LoVo (cell line): ENCODE measurements around the gene MR1.

Experiments used
- DNase-seq: peaks from one replicate; pipeline ENCODE4 v3.0.0-alpha.2; 2016; ENCODE audit warnings: low spot score

The MR1 gene

DNA sequence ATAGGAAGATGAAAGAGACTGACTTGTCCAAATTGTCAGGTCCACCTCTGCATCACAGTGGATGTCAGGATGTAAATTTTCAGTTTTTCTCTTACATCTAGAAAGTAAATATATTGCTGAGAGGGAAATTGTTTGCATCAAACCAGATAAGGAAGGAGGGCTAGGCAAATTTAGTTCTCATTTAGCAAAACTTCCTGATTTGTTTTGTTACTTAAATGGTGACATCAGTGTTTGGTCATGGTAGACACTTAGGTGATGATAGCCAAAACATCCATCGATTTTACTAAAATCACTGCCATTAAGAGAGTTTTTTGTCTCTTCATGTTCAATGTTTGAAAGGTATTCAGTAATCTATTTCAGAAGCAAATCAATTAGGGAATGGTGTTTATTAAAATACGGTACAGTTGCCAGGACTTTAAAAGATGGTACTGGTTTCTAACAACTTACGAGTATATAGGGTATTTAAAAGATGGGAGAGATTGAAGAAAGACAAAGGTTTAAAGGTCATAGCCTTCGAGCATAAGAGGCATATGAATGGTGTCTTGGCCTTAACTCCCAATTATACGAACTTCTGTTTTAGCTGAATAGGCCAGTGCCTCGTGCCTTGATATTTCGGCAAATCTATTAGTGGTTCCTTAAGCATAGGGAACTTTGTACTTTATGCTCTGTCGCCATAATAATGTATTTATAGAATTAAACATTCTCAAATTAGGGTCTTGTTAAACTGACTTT, 57.7 kb downstream of the MR1 start:
- DNase-seq, result no peak

DNA sequence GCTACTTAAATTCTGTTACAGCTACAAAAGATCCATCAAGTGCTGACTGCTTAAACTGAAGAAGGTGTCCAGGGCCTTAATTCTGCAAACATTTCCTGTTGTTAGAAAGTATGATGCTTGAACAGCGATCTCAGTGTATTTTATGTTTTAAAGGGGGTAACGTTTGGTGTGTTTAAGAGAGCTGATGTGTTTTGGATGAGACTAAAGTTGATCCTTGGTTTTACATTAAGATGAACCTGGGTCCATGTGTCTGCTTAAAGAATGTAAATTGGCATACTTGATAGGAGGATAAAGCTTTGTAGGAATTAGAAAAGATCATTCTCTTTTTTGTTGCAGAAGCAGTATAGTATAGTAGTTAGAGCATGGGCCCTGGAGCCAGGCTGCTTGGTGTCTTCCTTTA, 58.3 kb downstream of the MR1 start:
- no peak for DNase-seq

DNA sequence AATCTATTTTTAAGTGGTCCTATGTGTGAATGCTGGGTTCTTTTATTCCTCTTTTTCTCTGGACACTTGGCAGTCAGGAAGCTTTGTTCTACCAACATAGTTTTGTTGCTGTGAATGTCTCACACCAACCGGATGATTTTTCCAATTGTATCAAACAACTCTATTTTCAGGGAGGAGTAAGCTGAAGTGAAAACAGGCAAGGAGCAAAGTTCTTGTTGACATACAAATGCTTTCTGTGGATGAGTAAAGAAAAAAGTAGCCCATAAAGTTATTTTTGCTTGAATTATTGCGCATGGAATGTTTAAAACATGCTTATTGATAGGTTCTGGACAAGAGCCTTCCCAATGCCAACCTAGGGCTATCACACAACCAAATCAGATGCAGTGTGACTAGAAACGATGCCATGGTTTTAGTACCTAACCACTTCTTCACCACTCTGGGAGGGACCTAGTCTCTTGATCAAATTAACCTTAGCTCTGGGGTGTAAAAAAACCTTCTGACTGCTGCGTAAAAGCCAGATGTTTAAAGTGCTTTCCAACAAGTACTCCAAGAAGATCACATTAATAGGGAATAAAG, 59.2 kb downstream of the MR1 start:
- no peak for DNase-seq

DNA sequence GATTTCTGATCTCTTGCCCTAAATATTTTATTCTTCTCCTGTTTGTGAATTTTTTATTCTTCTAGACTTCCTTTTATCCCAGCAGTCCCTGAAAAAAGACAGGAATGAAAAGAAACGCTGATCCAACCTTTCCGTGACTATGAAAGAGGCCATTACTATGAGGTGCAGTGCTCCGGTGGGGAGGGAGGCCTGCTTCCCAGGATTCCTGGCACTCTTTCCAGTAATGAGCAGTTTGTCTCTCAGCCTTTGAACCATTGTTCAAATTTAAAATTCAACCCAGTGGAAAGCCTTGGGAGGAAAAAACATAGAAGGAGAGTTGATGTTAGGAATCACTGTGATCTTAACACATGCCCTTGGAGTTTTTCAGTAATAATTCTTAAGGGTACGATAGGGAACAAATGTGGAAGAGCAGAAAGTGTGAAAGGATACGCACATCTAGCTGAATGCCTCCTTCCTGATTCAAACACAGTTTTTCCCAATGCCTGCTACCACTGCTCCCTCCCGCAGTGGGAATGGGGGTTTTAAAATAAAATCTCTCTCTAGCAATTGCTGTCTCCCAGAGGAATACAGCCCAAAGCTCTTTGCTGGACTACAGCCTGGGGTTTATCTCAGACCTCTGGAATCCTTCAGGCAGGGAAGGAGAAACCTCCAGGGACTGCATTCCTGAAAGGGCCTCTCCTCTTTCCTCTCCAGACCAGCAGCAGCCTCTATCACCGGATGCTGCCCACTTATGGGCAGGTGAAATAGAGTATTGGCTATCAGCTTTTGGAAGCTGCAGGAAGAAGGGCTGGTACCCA, 60.8 kb downstream of the MR1 start:
- DNase-seq, result no peak

DNA sequence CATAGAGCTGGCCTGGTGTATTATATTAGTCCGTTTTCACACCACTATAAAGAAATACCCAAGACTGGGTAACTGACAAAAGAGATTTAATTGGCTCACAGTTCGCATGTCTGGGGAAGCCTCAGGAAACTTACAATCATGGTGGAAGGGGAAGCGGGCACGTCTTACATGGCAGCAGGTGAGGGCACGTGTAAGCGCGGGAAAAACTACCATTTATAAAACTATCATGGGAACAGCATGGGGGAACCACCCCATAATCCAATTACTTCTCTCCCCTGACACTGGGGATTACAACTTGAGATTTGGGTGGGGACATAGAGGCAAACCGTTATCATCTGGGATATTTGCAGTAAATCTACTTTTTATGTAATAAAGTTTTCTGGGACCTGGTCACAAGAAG, 61.5 kb downstream of the MR1 start:
- DNase-seq, result no peak

DNA sequence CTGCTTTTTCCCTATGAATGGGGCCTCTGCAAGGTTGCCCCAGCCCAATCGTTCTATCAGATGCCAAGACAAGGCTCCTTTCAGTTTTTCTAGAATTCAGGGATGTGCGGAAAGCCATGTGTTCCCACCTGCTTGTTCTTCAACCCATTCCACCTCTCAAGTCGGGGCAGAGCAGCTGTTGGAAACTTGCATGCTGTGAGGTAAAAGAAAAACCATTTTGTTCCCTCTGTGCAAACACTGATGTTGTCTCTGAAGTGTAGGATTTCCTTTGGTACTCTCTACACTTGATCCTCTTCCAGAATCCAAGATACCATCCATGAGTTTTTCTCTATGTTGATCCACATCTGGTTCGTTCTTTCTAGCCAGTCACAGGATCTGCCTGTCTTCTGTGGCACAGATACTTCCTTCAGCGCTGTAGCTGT, 62.0 kb downstream of the MR1 start:
- DNase-seq, result no peak

DNA sequence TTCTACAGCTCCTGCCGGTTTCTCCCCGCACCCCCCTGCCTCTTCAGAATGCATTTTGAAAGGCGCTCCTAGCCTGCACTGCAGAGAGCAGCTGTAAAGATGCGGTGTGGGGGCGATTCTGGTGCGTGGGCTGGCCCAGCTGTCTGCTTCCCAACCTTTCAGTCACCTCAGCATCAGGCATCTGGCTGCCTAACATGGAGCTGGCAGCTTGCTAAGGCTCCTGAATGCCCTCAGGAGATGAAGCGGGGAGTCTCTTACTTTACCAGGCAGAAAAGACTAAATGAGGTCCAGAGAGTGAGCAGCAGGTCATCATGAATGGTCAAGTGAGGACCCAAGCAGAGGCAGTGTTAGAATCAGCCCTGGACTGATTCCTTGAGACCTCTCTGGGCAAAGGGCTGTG, 63.5 kb downstream of the MR1 start:
- DNase-seq, result no peak

DNA sequence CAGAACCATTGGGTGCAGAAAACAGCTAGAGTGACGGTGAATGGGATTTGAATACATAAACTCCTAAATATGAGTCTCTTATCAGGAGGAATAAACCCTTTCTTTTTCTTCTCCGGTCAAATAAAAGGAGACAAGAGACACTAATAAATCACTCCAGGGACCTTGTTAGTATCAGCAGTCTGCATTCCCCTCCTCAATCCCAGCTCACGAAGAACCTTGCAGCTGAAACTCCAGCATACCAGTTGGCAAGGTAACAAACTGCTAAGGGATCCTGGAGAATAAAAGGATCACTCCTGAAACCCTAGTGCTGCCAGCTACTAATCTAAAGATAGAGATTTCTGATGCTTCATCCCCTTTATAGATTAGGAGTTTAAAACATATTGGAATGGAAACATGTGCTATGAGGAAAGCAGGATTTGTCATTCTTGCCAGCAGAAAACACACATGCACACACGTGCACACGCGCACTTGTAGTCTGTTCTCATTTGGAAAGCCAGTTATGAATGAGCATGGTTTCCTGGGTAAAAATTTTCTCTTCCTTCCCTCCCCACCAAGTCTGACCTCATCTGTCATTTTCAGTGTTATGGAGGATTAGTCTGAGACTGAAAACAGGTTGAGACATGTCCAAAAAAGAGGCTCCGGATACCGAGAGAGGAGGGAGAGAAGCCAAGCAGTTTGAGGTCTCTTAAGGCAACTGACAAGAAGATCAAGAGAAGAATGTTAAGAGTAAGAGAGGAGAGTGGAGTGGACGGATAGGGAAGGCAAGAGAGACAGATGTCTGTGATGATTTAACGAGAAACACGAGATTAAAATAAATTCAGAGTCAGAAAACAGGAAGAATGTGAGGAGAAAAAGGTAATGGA, 65.6 kb downstream of the MR1 start:
- DNase-seq, result no peak

DNA sequence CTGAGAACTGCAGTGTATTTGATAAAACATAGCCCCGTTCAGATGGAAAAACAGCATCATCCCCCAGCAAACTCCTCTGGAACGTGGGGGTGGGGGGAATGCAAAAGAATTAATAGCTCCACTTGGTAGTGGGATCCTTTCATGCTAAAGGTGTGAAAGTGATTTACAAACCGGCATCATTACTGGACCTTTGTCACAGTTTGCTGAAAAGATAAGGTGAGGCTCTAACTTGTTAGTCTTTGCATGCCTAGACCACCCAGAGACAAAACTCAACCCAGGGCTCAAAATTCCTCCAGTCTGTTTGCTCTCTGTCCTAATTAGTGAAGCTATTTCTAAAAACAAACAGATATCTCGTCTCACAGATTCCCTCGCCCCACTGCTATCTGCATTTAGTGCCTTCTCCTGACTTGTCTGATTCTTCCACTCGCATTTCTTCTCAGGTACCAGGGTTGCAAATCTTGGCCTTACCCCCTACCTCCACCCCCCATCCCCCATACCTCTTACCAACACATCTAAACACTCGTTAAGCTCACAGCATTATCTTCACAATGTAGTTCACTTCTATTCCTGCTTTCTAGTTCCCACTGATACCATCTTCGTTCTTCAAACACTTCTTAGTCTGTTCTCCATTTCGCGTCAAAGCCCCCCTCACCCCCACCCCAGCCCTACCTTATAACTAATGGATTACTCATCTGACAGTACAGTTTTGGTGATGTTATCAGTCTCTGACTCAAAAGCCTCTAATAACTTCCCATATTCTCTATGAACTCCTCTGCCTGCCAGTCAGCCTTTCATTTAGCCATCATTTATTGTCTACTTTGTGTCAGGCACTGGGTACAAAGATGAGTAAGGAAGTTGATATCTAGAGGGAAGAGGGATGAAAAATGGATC, 66.5 kb downstream of the MR1 start:
- no peak for DNase-seq

DNA sequence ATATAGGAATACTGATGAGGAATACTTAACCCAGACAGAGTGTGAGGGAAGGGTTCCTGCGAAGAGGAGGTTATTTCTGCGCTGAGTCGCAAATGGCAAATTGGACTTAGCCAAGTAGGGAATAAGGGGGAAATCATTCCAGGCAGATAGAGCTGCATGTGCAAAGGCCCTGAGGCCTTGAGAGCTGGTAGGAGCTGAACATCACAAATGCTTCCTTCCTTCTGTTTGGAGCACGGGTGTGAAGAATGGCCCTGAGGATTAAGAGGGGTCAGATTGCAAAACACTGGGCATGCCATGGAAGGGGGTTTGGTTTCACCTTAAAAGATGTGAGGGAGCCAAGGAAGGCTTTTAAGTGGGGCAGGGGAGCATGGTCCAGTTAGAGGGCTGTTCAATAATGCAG, 67.2 kb downstream of the MR1 start:
- DNase-seq, result no peak

DNA sequence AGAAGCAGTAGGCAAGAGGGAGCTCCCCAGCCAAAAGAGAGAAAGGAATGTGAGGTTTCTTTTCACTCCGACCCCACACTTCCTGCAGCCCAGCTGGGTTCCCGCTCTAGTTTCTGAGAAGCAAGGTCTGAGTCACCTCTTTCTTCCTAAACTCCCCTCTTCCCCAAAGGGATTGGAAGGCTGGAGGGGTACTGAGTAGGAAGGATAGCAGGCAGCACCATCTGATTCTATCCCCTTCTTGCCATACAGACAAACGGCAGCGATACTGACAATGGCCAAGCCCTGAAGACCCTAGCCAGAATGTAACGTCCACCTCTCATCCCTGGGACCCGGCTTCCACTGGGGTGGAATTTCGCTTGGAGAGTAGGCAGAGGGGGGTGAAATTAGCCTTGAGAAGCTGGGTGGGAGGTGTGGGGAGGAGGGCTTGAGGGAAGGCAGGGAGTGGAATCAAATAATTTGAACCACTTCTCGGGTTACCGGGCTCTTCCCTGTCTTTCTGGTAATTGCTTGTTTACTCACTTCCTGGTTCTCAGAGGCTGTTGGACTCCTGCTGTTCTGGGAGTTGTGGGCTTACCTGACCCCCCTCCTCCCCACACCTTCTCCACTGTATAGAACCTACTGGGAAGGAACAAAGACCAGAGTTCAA, 67.9 kb downstream of the MR1 start:
- DNase-seq, result no peak

DNA sequence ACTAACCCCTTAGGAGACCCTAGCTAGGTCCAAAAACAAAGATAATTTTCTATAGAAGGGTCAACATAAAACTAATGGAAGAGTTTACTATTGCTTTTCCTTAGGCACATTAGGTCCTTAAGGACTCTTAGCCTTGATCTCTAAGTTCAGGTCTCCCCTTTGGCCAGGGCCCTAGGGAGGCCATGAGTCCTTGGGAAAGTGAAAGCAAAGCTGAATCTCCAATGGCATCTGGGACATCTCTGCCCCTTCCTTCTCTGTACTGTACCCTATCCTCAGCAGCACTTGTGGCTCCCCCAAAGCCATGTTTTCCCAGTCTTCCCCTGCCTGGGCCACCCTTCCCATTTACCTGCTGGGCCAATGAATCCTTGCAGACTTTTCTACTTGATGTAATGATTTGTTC, 69.1 kb downstream of the MR1 start:
- DNase-seq, result no peak

DNA sequence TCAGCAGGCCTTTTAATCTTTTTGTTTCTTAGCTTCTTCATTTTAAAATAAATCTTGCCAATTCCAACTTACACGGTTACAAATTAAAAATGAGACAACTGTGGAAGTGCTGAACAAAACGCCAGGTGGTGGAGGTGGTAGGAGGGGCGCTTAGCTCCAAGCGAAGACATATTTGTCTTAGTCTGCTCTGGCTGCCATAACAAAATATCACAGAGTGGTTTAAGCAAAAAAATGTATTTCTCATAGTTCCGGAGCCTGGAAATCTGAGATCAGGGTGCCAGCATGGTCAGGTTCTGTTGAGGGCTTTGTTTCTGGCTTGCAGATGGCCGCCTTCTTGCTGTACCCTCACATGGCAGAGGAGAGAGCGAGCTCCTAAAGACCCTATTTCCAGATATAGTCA, 69.6 kb downstream of the MR1 start:
- no peak for DNase-seq

DNA sequence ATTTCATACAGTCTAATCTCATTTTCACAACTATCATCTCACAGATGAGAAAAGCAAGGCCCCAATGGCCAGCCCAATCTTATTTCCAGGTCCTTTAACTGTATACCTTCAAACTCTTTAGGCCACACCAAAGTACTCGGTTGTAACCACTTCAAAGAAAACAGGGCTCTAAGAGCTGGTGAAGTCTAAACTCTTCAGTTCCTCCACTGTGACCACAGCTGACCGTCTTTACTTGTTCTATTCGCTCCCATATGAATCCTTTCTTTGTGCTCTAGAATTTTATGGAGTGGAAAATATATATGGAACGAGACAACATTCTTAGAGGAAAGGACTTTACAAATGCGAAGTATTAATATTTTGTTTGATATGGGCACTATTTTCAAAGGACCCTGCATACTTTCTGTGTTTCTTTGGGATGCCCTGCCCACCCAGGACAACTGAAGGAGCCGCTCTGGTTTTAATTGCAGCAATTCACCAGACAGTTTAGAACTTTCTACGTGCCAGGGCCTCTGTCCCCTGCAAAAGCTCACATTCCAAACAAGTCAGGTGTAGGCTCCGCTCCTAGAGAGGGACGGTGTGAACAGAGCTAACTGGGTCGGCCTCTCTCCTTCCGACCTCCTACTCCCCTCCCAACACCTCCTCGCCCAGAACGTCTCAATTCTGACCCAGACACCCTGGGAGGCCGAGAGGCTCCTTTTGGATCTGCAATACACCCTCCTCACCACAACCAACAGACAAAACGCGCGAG, 70.4 kb downstream of the MR1 start:
- no peak for DNase-seq

DNA sequence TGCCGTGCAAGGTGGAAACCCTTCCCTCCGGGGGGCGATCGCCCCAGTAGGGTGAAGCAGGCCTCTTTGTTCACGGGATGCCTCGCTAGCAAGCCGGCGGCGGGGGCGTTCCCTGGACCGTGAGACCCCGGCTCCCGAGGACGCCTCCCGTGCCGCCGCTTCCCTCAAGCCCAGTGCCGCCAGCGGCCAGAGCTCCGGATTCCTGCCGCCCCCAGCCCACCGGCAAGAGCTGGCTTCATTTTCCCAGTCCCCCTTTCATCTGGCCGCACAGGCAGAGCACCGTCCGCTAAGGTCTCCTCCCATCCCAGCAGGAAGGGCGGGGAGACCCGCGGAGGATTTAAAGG, 71.0 kb downstream of the MR1 start:
- no peak for DNase-seq

DNA sequence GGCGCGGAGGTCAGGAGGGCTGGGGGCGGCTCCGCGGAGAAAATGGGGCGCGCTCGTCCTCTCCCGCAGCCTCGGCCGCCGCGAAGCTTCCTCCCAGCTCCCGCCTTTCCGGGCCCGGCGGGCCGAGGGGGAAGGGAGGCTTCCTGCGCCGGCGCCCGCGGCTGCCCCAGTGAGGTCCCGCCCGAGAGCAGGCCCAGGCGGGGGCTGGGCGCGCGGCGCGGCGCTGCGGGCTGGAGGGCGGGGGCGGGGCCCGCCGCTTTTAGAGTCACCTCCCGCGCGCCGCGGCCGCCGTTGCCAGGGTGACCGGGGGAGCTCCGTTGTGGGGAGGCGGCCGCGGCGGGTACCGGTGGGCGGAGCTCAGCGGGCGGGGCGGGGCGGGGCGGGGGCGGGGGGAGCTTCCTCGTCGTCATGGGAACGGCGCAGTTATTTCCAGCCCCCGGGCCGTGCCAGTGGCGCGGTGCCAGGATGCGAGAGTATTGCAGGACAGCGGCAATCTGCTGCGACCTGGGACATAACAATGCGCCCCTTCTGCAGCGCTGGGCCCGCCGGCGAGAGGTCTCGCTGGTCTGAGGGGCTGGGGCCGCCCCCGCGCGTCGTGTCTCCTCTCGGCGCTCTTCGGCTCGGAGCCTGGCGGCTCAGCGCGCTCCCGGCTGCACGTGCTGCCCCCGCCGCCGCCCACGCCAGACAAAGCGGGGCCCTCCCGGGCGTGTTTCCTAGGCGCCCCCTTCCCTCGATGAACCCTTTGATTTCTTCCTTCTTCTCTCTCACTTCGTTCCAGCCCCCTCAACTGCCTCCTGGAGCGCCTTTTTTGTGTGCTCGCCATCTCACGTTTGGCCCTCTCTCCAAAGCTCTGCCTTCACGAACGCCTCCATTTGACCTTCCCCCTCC, 71.6 kb downstream of the MR1 start:
- DNase-seq, result peak; percentile 92

DNA sequence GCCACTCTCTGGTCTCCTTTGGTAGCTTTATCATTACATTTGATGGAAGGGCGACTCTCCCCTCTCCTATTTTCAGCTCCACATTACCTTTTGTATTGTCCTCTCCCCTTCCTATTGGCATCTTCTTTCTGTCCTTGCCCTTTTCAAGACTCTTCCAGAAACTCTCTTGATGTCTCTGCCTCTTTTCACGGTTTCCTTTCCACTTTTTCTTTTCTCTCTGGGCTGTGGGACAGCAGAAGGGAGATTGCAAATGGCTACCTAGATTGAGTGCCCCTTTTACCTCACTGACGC, 72.2 kb downstream of the MR1 start:
- no peak for DNase-seq

DNA sequence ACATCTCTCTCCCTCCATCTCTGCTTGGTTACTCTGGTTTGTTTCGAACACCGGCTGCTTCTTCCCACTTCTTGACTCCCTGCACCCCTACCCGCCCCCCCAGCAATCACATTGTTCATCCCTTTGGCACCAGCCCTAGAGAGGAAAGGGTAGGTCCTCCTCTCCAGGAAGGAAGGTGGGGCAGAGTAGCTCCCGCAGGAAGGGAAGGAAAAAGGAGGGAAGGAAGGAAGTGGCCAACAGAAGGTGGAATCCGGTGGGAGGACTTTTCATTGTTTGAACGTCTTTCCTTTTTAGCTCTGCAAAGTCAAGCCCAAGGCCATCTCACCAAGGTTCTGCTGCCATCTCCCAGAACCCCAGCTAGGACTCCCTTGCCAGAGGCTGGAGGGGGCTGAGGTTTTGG, 72.7 kb downstream of the MR1 start:
- DNase-seq, result no peak

DNA sequence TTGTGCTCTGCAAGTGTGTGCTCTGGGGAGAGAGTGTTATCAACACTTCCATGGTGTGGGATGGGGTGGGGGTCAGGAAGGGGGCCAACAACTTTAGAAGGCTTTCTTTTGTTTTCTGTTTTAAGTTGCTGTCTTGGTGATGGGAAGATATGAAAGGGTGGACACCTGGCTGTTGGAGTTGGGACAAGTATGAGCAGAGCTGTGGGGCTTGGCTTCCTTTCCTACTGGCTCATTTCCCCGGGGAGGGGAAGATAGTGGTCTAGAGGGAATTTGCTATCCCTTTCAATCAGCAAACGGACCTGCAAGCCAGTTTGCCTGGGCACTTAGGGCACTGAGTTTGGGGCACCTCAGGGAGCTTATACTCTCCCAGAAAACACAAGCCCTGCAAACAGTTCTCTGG, 73.9 kb downstream of the MR1 start:
- DNase-seq, result no peak
